OCI-LY1 (cell line): ENCODE results near the gene RPL36.

ENCODE experiments used
- CTCF ChIP-seq: fragments of 200-600 bp; sonication (generic), shearing (Covaris generic); IDR thresholded peaks from 2 replicates; pipeline ENCODE4 v1.5.1; 2017; ENCODE audit warnings: mild to moderate bottlenecking, antibody characterized with exemption, low read length, moderate library complexity, mixed read lengths
- EZH2 ChIP-seq: fragments of 200-600 bp; sonication (generic), shearing (Covaris generic); IDR thresholded peaks from 2 replicates; pipeline ENCODE4 v1.8.0; 2017; ENCODE audit warnings: borderline replicate concordance, mixed run types, mild to moderate bottlenecking, antibody characterized with exemption, low read length, moderate library complexity, mixed read lengths

GRCh38 chr19:5679289-5680083, 10.6 kb upstream of the RPL36 start:
- TF ChIP-seq CTCF (no peak), EZH2 (no peak)
